H9 (cell line): Measurements from ENCODE around the gene KCNG2. TPM values are rescaled to one million over a fixed set of nuclear protein-coding genes. Genes with fewer than 3 reads are reported as not detected.
"Not testable (repeated sequence)": the region's sequence is repeated elsewhere in the genome, so short reads cannot be mapped to it uniquely, and the experiment has no call there.

Experiments used
- DNase-seq: peaks from one replicate; pipeline ENCODE4 v3.0.0-alpha.2; 2017
- H2AFZ ChIP-seq: one replicate; pipeline ENCODE4 v1.6.1; 2013; ENCODE audit warnings: mild to moderate bottlenecking, low read length, control low read depth, moderate library complexity
- H2AK5ac ChIP-seq: 2 replicates; pipeline ENCODE4 v1.6.1; 2013; ENCODE audit warnings: low read length, control low read depth, mixed read lengths; ENCODE audit not compliant: insufficient read length
- H2BK120ac ChIP-seq: one replicate; pipeline ENCODE4 v1.6.1; 2013; ENCODE audit warnings: low read depth, mild to moderate bottlenecking, low read length, control low read depth, inconsistent platforms; ENCODE audit not compliant: poor library complexity, severe bottlenecking
- H2BK12ac ChIP-seq: 2 replicates; pipeline ENCODE4 v1.6.1; 2013; ENCODE audit warnings: low read length, control low read depth, mixed read lengths, low read depth; ENCODE audit not compliant: insufficient read length
- H2BK15ac ChIP-seq: 2 replicates; pipeline ENCODE4 v1.6.1; 2013; ENCODE audit warnings: low read depth, low read length, control low read depth
- H2BK20ac ChIP-seq: one replicate; pipeline ENCODE4 v1.6.1; 2013; ENCODE audit warnings: low read depth, mild to moderate bottlenecking, low read length, control low read depth, inconsistent platforms; ENCODE audit not compliant: poor library complexity, severe bottlenecking
- H2BK5ac ChIP-seq: 2 replicates; pipeline ENCODE4 v1.6.1; 2013; ENCODE audit warnings: low read length, control low read depth, mixed read lengths; ENCODE audit not compliant: insufficient read length
- H3K14ac ChIP-seq: 2 replicates; pipeline ENCODE4 v1.6.1; 2013; ENCODE audit warnings: low read length, control low read depth; ENCODE audit not compliant: insufficient read depth
- H3K18ac ChIP-seq: 2 replicates; pipeline ENCODE4 v1.6.1; 2013; ENCODE audit warnings: low read depth, mild to moderate bottlenecking, mixed read lengths, low read length, control low read depth; ENCODE audit not compliant: insufficient read length
- H3K23ac ChIP-seq: 2 replicates; pipeline ENCODE4 v1.6.1; 2013; ENCODE audit warnings: low read length, control low read depth, mixed read lengths, low read depth; ENCODE audit not compliant: insufficient read length
- H3K23me2 ChIP-seq: 2 replicates; pipeline ENCODE4 v1.6.1; 2013; ENCODE audit warnings: low read depth, mild to moderate bottlenecking, mixed read lengths, low read length, control low read depth; ENCODE audit not compliant: insufficient read length, poor library complexity, severe bottlenecking
- H3K27ac ChIP-seq: 2 replicates; pipeline ENCODE4 v1.5.1; 2013; ENCODE audit warnings: low read length, control low read depth, mixed read lengths, low read depth; ENCODE audit not compliant: insufficient read length
- H3K27me3 ChIP-seq: 2 replicates; pipeline ENCODE4 v1.6.1; 2013; ENCODE audit warnings: low read length, control low read depth, inconsistent platforms; ENCODE audit not compliant: insufficient read depth
- H3K4ac ChIP-seq: 2 replicates; pipeline ENCODE4 v1.6.1; 2013; ENCODE audit warnings: low read depth, mild to moderate bottlenecking, control low read depth, inconsistent platforms, low read length, moderate library complexity
- H3K4me1 ChIP-seq: 2 replicates; pipeline ENCODE4 v1.6.1; 2013; ENCODE audit warnings: low read length, control low read depth, inconsistent platforms; ENCODE audit not compliant: insufficient read depth
- H3K4me2 ChIP-seq: 2 replicates; pipeline ENCODE4 v1.6.1; 2013; ENCODE audit warnings: low read length, control low read depth, mixed read lengths; ENCODE audit not compliant: insufficient read length, insufficient read depth
- H3K56ac ChIP-seq: 2 replicates; pipeline ENCODE4 v1.6.1; 2013; ENCODE audit warnings: low read depth, mild to moderate bottlenecking, mixed read lengths, low read length, control low read depth; ENCODE audit not compliant: insufficient read length
- H3K79me1 ChIP-seq: 2 replicates; pipeline ENCODE4 v1.6.1; 2013; ENCODE audit warnings: low read depth, mild to moderate bottlenecking, moderate library complexity, low read length, control low read depth, inconsistent platforms; ENCODE audit not compliant: insufficient read depth, poor library complexity, severe bottlenecking
- H3K79me2 ChIP-seq: 2 replicates; pipeline ENCODE4 v1.6.1; 2013; ENCODE audit warnings: low read length, control low read depth, inconsistent platforms; ENCODE audit not compliant: insufficient read depth
- H3K9ac ChIP-seq: 2 replicates; pipeline ENCODE4 v1.6.1; 2013; ENCODE audit warnings: low read length, control low read depth, mixed read lengths; ENCODE audit not compliant: insufficient read length; ENCODE audit errors: extremely low read depth
- H3K9me3 ChIP-seq: one replicate; pipeline ENCODE4 v1.6.1; 2013; ENCODE audit warnings: low read depth, low read length, inconsistent platforms; ENCODE audit not compliant: control insufficient read depth
- H3T11ph ChIP-seq: one replicate; pipeline ENCODE4 v1.6.1; 2013; ENCODE audit warnings: mild to moderate bottlenecking, low read length, control low read depth, inconsistent platforms
- H4K20me1 ChIP-seq: one replicate; pipeline ENCODE4 v1.6.1; 2013; ENCODE audit not compliant: control insufficient read depth, insufficient read length, insufficient read depth
- H4K5ac ChIP-seq: 2 replicates; pipeline ENCODE4 v1.6.1; 2013; ENCODE audit warnings: low read depth, mild to moderate bottlenecking, mixed read lengths, low read length, control low read depth; ENCODE audit not compliant: insufficient read length
- H4K8ac ChIP-seq: replicated peaks from 2 replicates; pipeline ENCODE4 v1.6.1; 2013; ENCODE audit warnings: low read length, control low read depth, mixed read lengths, low read depth; ENCODE audit not compliant: insufficient read length
- H4K91ac ChIP-seq: 2 replicates; pipeline ENCODE4 v1.6.1; 2013; ENCODE audit warnings: low read depth, mild to moderate bottlenecking, moderate library complexity, mixed read lengths, low read length, control low read depth; ENCODE audit not compliant: insufficient read length
- H3K27ac Mint-ChIP-seq, 3 experiments: 2 replicates in 2 of 3; 3 replicates in 1 of 3; pipeline ENCODE4 v1.8.0; 2020 to 2021; ENCODE audit warnings: mixed read lengths in 3 of 3, mild to moderate bottlenecking in 1 of 3, moderate library complexity in 1 of 3
- H3K27me3 Mint-ChIP-seq: 2 replicates; pipeline ENCODE4 v1.8.0; 2021; ENCODE audit warnings: low read depth, mild to moderate bottlenecking, moderate library complexity, mixed read lengths
- H3K36me3 Mint-ChIP-seq, 3 experiments: 2 replicates in 2 of 3; 3 replicates in 1 of 3; pipeline ENCODE4 v1.8.0; 2020 to 2021; ENCODE audit warnings: low read depth in 3 of 3, mixed read lengths in 3 of 3; ENCODE audit not compliant: insufficient read depth in 1 of 3
- H3K4me1 Mint-ChIP-seq, 2 experiments: 2 replicates each; pipeline ENCODE4 v1.8.0; 2020; ENCODE audit warnings: mixed read lengths in 2 of 2
- H3K4me3 Mint-ChIP-seq, 2 experiments: 2 replicates in 1 of 2; 3 replicates in 1 of 2; pipeline ENCODE4 v1.8.0; 2020 to 2021; ENCODE audit warnings: mild to moderate bottlenecking in 2 of 2, mixed read lengths in 2 of 2, moderate library complexity in 1 of 2
- H3K9me3 Mint-ChIP-seq, 2 experiments: 2 replicates in 1 of 2; 3 replicates in 1 of 2; pipeline ENCODE4 v1.8.0; 2020; ENCODE audit warnings: mild to moderate bottlenecking in 2 of 2, mixed read lengths in 2 of 2, moderate library complexity in 1 of 2
- CTCF ChIP-seq: fragments of 200-600 bp; sonication (generic); conservative IDR thresholded peaks from 3 replicates; pipeline ENCODE4 v1.8.0; 2021; ENCODE audit warnings: antibody characterized with exemption, mild to moderate bottlenecking
- WGBS: extraction: QIAGEN DNeasy Blood & Tissue Kit; methylation state at CpG from one replicate; pipeline ENCODE4 v1.1.7; 2013; ENCODE audit warnings: missing lambda C conversion rate, low lambda C conversion rate, mixed read lengths; ENCODE audit not compliant: insufficient read length; ENCODE audit errors: extremely low coverage; 5-methylcytosine and 5-hydroxymethylcytosine counted together
- total RNA-seq: library from RNA; stranded (reverse); gene quantifications from 2 replicates; pipeline ENCODE4 v1.2.1, GENCODE V29; 2021

The KCNG2 gene
- total RNA-seq, 1 experiment from 2014 or later, result 0.15 TPM

GRCh38 chr18:79877163-79878091 lies 79.7 kb downstream of the KCNG2 start:
- H3K4me3 Mint-ChIP-seq, result no peak overlapping the region; a peak in 1 of 5 replicates
- H3K79me1 ChIP-seq, result no peaks in the 10 kb centered on the region
- WGBS, result no CpG with 5 or more reads among the region's 38 CpGs

GRCh38 chr18:79878246-79878645 lies 80.5 kb downstream of the KCNG2 start:
- not testable (repeated sequence) for H3K4ac ChIP-seq, H2AK5ac ChIP-seq

More at GRCh38 chr18:79877163-79878091, 79.7 kb downstream of the KCNG2 start:
- Histone ChIP-seq H3K4ac (no peak overlapping the region), H4K8ac (no peak overlapping the region), H3K27me3 (no peaks in the 10 kb centered on the region), H2BK120ac (no peak overlapping the region), H2BK5ac (no peak overlapping the region), H2AK5ac (no peak overlapping the region), H2BK20ac (no peak overlapping the region), H2BK15ac (no peak overlapping the region), H3K9me3 (no peaks in the 10 kb centered on the region), H2AFZ (no peak overlapping the region), H4K5ac (no peak overlapping the region), H3K4me2 (no peak overlapping the region), H3K9ac (no peak overlapping the region), H2BK12ac (no peak overlapping the region), H3K23me2 (no peaks in the 10 kb centered on the region), H4K20me1 (no peaks in the 10 kb centered on the region), H4K91ac (no peak overlapping the region), H3K79me2 (no peaks in the 10 kb centered on the region), H3K56ac (no peak overlapping the region), H3K27ac (no peak overlapping the region), H3K18ac (no peak overlapping the region), H3K4me1 (no peaks in the 10 kb centered on the region), H3T11ph (no peak overlapping the region), H3K14ac (no peak overlapping the region), H3K23ac (no peak overlapping the region)
- peak; percentile 26 for DNase-seq
- Mint-ChIP-seq H3K4me1 (peaks cover 0 to 15% of the 10 kb centered on the region in 2 experiments; a peak in 2 of 4 replicates), H3K27me3 (no peaks in the 10 kb centered on the region; the same call in 1 of the 2 replicates), H3K27ac (no peak overlapping the region), H3K36me3 (no peaks in the 10 kb centered on the region), H3K9me3 (0 out of 5 replicates have a peak, but pooled peaks cover 0 to 2% of the 10 kb centered on the region in 2 experiments)
- TF ChIP-seq CTCF, result 0 out of 3 replicates have a peak, but pooled peaks have one; percentile 8

More at GRCh38 chr18:79878246-79878645, 80.5 kb downstream of the KCNG2 start:
- not testable (repeated sequence) for DNase-seq, H3K27ac Mint-ChIP-seq, H3K4me2 ChIP-seq, H4K5ac ChIP-seq, H3K36me3 Mint-ChIP-seq, H3K4me1 ChIP-seq, H2AFZ ChIP-seq, H3K4me3 Mint-ChIP-seq, H3K56ac ChIP-seq, H3K79me1 ChIP-seq, H2BK5ac ChIP-seq, H3K9me3 ChIP-seq, H3T11ph ChIP-seq, H3K23ac ChIP-seq, H3K23me2 ChIP-seq, H3K9me3 Mint-ChIP-seq, H4K8ac ChIP-seq, H2BK12ac ChIP-seq, H3K79me2 ChIP-seq, H2BK15ac ChIP-seq, H3K27ac ChIP-seq, H2BK120ac ChIP-seq, H3K4me1 Mint-ChIP-seq, H3K18ac ChIP-seq, H4K91ac ChIP-seq, H2BK20ac ChIP-seq, H3K9ac ChIP-seq, H3K27me3 ChIP-seq, H4K20me1 ChIP-seq, H3K27me3 Mint-ChIP-seq, H3K14ac ChIP-seq
- no CpG with 5 or more reads among the region's 25 CpGs for WGBS
